Neural cell (in vitro differentiated cells): Measurements from ENCODE around the gene MSH3.

Experiments used
- EZH2 ChIP-seq: fragments of 200-600, 300-800 bp; shearing (Covaris generic), sonication (generic); IDR thresholded peaks from 2 replicates; pipeline ENCODE4 v1.6.1; 2014; ENCODE audit warnings: antibody characterized with exemption, low read length, borderline replicate concordance, mild to moderate bottlenecking; ENCODE audit not compliant: insufficient read depth, poor library complexity, severe bottlenecking
- MXI1 ChIP-seq: fragments of 450-650 bp; conservative IDR thresholded peaks from 2 replicates; pipeline ENCODE4 v1.6.1; 2014; ENCODE audit warnings: antibody characterized with exemption, mild to moderate bottlenecking; ENCODE audit not compliant: poor library complexity, severe bottlenecking
- POLR2AphosphoS5 ChIP-seq: IDR thresholded peaks from 2 replicates; pipeline ENCODE4 v1.6.1; 2012
- TF ChIP-seq, protein P1 (sequence below): fragments of 450-650 bp; IDR thresholded peaks from 2 replicates; pipeline ENCODE4 v1.5.1; 2014; ENCODE audit warnings: antibody characterized with exemption, mild to moderate bottlenecking, moderate library complexity; ENCODE audit not compliant: poor library complexity, severe bottlenecking
- TF ChIP-seq, protein P2 (sequence below): IDR thresholded peaks from 2 replicates; pipeline ENCODE4 v1.6.1; 2012; ENCODE audit warnings: borderline replicate concordance

DNA sequence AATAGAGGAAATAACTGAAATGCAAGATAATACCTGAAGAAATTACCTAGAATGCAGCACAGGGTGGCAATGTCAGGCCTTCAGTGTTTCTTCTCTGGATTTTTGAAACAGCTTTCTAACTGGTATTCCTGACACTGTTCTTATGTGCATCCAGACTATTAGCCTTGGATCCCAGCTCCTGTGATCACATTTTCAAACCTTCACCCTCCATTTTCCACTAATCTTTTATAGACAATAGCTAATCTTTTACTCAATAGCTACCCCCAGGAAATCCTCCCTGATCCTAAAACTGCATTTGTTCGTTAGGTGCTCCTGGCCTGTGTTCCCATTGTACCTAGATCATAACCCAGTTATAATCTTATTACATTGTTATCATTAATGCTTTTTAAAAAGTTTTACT, 101.8 kb downstream of the MSH3 start:
- TF ChIP-seq, protein P1, sequence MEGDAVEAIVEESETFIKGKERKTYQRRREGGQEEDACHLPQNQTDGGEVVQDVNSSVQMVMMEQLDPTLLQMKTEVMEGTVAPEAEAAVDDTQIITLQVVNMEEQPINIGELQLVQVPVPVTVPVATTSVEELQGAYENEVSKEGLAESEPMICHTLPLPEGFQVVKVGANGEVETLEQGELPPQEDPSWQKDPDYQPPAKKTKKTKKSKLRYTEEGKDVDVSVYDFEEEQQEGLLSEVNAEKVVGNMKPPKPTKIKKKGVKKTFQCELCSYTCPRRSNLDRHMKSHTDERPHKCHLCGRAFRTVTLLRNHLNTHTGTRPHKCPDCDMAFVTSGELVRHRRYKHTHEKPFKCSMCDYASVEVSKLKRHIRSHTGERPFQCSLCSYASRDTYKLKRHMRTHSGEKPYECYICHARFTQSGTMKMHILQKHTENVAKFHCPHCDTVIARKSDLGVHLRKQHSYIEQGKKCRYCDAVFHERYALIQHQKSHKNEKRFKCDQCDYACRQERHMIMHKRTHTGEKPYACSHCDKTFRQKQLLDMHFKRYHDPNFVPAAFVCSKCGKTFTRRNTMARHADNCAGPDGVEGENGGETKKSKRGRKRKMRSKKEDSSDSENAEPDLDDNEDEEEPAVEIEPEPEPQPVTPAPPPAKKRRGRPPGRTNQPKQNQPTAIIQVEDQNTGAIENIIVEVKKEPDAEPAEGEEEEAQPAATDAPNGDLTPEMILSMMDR: no peak
- TF ChIP-seq MXI1 (no peak), EZH2 (no peak), POLR2AphosphoS5 (no peak)
- TF ChIP-seq, protein P2, sequence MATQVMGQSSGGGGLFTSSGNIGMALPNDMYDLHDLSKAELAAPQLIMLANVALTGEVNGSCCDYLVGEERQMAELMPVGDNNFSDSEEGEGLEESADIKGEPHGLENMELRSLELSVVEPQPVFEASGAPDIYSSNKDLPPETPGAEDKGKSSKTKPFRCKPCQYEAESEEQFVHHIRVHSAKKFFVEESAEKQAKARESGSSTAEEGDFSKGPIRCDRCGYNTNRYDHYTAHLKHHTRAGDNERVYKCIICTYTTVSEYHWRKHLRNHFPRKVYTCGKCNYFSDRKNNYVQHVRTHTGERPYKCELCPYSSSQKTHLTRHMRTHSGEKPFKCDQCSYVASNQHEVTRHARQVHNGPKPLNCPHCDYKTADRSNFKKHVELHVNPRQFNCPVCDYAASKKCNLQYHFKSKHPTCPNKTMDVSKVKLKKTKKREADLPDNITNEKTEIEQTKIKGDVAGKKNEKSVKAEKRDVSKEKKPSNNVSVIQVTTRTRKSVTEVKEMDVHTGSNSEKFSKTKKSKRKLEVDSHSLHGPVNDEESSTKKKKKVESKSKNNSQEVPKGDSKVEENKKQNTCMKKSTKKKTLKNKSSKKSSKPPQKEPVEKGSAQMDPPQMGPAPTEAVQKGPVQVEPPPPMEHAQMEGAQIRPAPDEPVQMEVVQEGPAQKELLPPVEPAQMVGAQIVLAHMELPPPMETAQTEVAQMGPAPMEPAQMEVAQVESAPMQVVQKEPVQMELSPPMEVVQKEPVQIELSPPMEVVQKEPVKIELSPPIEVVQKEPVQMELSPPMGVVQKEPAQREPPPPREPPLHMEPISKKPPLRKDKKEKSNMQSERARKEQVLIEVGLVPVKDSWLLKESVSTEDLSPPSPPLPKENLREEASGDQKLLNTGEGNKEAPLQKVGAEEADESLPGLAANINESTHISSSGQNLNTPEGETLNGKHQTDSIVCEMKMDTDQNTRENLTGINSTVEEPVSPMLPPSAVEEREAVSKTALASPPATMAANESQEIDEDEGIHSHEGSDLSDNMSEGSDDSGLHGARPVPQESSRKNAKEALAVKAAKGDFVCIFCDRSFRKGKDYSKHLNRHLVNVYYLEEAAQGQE: no peak
